Measurements from ENCODE around the gene GOLGA6B. TPM values are rescaled to one million over a fixed set of nuclear protein-coding genes. Genes with fewer than 3 reads are reported as not detected.
A peak's percentile ranks its signal among the peaks of the same experiment; 100 is the strongest.
"Not testable (repeated sequence)": the region's sequence is repeated elsewhere in the genome, so short reads cannot be mapped to it uniquely, and the experiment has no call there.

The GOLGA6B gene
- total RNA-seq, 1 experiment from 2014 or later: not detected

DNA sequence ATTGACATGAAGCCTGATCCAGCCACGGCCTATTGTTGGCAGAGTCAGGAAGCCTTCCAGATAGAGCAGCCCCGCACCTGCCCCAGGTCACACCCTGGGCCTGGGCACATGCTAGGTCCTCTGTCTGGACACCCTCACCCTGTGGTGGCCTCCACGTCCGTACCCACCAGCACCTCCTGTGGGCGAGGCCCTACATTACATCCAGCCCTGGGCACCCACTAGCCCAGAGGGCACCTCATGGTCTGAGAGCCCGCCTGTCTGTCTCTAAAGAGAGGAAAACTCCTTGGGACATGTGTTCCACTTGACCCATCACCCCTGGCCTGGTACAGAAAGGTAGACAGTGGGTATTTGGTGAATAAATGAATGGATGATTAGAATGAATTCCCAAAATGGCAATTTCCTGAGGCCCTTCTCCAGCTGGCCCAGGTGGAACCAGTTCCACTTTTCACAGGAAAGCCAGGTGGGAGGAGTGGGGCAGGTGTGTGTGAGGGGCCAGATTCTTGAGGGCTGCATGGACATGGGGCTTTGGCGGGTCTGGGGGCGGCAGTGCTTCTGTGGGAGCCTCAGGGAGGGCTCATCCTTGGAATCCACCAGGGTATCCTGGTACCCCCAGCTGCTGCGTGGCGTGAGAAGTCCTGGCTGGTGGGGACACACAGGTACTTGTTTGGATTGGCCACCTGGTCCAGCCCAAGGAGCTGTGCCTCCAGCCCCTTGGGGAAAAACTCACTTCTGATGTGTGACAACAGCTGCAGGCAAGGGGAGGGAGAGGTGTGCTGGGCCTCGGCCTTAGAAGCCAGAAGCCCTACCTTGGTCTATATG lies 26.0 kb upstream of the GOLGA6B start:
- DNase-seq (ENCODE audit: low spot score); intact Hi-C loops (cut with micrococcal nuclease; ENCODE audit: unreplicated experiment); H3K27ac ChIP-seq (ENCODE audit: low read depth, low read length, poor library complexity, severe bottlenecking); H3K36me3 ChIP-seq (ENCODE audit: insufficient read depth, low read length, poor library complexity, severe bottlenecking); BruUV-seq (replicated peaks); H3K4me3 ChIP-seq (ENCODE audit: low read depth, low read length, poor library complexity, severe bottlenecking); CTCF ChIA-PET; POLR2A ChIA-PET (ENCODE audit: low non-redundant PET); H3K9me3 ChIP-seq (ENCODE audit: low read depth, low read length, poor library complexity, severe bottlenecking); H3K27me3 ChIP-seq (replicated peaks; ENCODE audit: insufficient read depth, low read depth, low read length, poor library complexity); H3K4me1 ChIP-seq (ENCODE audit: insufficient read depth, low read length, poor library complexity, severe bottlenecking): not testable (repeated sequence)
- TF ChIP-seq, protein P1, sequence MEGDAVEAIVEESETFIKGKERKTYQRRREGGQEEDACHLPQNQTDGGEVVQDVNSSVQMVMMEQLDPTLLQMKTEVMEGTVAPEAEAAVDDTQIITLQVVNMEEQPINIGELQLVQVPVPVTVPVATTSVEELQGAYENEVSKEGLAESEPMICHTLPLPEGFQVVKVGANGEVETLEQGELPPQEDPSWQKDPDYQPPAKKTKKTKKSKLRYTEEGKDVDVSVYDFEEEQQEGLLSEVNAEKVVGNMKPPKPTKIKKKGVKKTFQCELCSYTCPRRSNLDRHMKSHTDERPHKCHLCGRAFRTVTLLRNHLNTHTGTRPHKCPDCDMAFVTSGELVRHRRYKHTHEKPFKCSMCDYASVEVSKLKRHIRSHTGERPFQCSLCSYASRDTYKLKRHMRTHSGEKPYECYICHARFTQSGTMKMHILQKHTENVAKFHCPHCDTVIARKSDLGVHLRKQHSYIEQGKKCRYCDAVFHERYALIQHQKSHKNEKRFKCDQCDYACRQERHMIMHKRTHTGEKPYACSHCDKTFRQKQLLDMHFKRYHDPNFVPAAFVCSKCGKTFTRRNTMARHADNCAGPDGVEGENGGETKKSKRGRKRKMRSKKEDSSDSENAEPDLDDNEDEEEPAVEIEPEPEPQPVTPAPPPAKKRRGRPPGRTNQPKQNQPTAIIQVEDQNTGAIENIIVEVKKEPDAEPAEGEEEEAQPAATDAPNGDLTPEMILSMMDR (conservative IDR thresholded peaks at IDR 0.05; ENCODE audit: low read depth, low read length): peak; percentile 37; the same call in 1 of the 2 replicates

- H3K4me3 ChIP-seq (ENCODE audit: low read depth, low read length, poor library complexity, severe bottlenecking); DNase-seq (ENCODE audit: low spot score); H3K27me3 ChIP-seq (replicated peaks; ENCODE audit: insufficient read depth, low read depth, low read length, poor library complexity); intact Hi-C loops (cut with micrococcal nuclease; ENCODE audit: unreplicated experiment); H3K36me3 ChIP-seq (ENCODE audit: insufficient read depth, low read length, poor library complexity, severe bottlenecking); H3K4me1 ChIP-seq (ENCODE audit: insufficient read depth, low read length, poor library complexity, severe bottlenecking); CTCF ChIA-PET; H3K9me3 ChIP-seq (ENCODE audit: low read depth, low read length, poor library complexity, severe bottlenecking); BruUV-seq (replicated peaks); H3K27ac ChIP-seq (ENCODE audit: low read depth, low read length, poor library complexity, severe bottlenecking); POLR2A ChIA-PET (ENCODE audit: low non-redundant PET): not testable (repeated sequence)
Observed at GRCh38 chr15:72629068-72629570, 25.4 kb upstream of the GOLGA6B start.

DNA sequence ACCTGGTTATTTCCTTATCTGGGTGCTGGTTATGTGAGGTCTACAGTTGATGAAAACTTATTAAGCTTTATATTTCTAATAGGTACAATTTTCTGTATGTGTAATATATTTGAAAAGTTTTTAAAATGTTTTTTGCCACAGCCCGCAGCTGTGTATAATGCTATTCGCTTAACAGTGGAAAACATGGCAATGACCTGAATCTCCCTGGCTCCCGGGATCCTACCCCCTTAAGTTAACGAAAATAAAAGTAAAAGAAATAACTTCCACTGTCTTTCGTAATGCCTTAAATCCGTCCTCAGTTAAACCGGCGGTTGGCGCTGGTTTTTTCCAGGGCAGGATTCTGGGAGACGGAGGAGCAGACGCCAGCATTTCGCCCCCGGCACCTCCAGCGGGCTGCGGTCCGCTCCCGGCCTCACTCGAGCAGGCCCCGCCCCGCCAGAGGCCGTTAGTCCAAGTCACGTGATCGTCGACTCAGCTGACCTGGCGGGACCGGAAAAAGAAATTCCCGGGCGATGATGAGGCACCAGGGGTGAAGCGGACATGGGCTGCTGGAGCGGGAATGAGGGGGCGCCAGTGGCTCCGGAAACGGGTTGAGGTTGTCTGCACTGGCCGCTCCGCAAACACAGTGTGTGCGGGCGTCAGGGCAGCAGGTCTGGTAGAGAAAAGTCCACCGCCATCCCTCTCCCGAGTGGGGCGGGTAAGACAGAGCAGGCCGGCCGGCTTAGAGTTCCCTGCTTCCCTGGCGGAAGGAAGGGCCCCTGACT lies 17.8 kb upstream of the GOLGA6B start:
- H3K4me1 ChIP-seq (ENCODE audit: insufficient read depth, low read length, poor library complexity, severe bottlenecking); POLR2A ChIA-PET (ENCODE audit: low non-redundant PET); H3K36me3 ChIP-seq (ENCODE audit: insufficient read depth, low read length, poor library complexity, severe bottlenecking); intact Hi-C loops (cut with micrococcal nuclease; ENCODE audit: unreplicated experiment); H3K27ac ChIP-seq (ENCODE audit: low read depth, low read length, poor library complexity, severe bottlenecking); CTCF ChIA-PET; H3K27me3 ChIP-seq (replicated peaks; ENCODE audit: insufficient read depth, low read depth, low read length, poor library complexity); H3K9me3 ChIP-seq (ENCODE audit: low read depth, low read length, poor library complexity, severe bottlenecking): not testable (repeated sequence)
- TSS peak; percentile 99 for BruUV-seq (replicated peaks)
- peak overlapping the region; percentile 35 for H3K4me3 ChIP-seq (ENCODE audit: low read depth, low read length, poor library complexity, severe bottlenecking)
- DNase-seq (ENCODE audit: low spot score): peak; percentile 93

- H3K27me3 ChIP-seq (replicated peaks; ENCODE audit: insufficient read depth, low read depth, low read length, poor library complexity); H3K36me3 ChIP-seq (ENCODE audit: insufficient read depth, low read length, poor library complexity, severe bottlenecking); H3K4me3 ChIP-seq (ENCODE audit: low read depth, low read length, poor library complexity, severe bottlenecking); CTCF ChIA-PET; H3K9me3 ChIP-seq (ENCODE audit: low read depth, low read length, poor library complexity, severe bottlenecking); intact Hi-C loops (cut with micrococcal nuclease; ENCODE audit: unreplicated experiment); BruUV-seq (replicated peaks); H3K27ac ChIP-seq (ENCODE audit: low read depth, low read length, poor library complexity, severe bottlenecking); DNase-seq (ENCODE audit: low spot score); POLR2A ChIA-PET (ENCODE audit: low non-redundant PET); H3K4me1 ChIP-seq (ENCODE audit: insufficient read depth, low read length, poor library complexity, severe bottlenecking): not testable (repeated sequence)
Observed at GRCh38 chr15:72639759-72640483, 14.6 kb upstream of the GOLGA6B start.

GRCh38 chr15:72642271-72642670 lies 12.2 kb upstream of the GOLGA6B start:
- CTCF ChIA-PET; H3K9me3 ChIP-seq (ENCODE audit: low read depth, low read length, poor library complexity, severe bottlenecking); DNase-seq (ENCODE audit: low spot score); H3K4me3 ChIP-seq (ENCODE audit: low read depth, low read length, poor library complexity, severe bottlenecking); BruUV-seq (replicated peaks); intact Hi-C loops (cut with micrococcal nuclease; ENCODE audit: unreplicated experiment); H3K4me1 ChIP-seq (ENCODE audit: insufficient read depth, low read length, poor library complexity, severe bottlenecking); H3K27me3 ChIP-seq (replicated peaks; ENCODE audit: insufficient read depth, low read depth, low read length, poor library complexity); H3K27ac ChIP-seq (ENCODE audit: low read depth, low read length, poor library complexity, severe bottlenecking); H3K36me3 ChIP-seq (ENCODE audit: insufficient read depth, low read length, poor library complexity, severe bottlenecking); POLR2A ChIA-PET (ENCODE audit: low non-redundant PET): not testable (repeated sequence)

GRCh38 chr15:72648631-72649253 lies 5.8 kb upstream of the GOLGA6B start:
- POLR2A ChIA-PET (ENCODE audit: low non-redundant PET); CTCF ChIA-PET; H3K4me1 ChIP-seq (ENCODE audit: insufficient read depth, low read length, poor library complexity, severe bottlenecking); DNase-seq (ENCODE audit: low spot score); H3K9me3 ChIP-seq (ENCODE audit: low read depth, low read length, poor library complexity, severe bottlenecking); intact Hi-C loops (cut with micrococcal nuclease; ENCODE audit: unreplicated experiment); H3K27ac ChIP-seq (ENCODE audit: low read depth, low read length, poor library complexity, severe bottlenecking); BruUV-seq (replicated peaks); H3K27me3 ChIP-seq (replicated peaks; ENCODE audit: insufficient read depth, low read depth, low read length, poor library complexity); H3K36me3 ChIP-seq (ENCODE audit: insufficient read depth, low read length, poor library complexity, severe bottlenecking); H3K4me3 ChIP-seq (ENCODE audit: low read depth, low read length, poor library complexity, severe bottlenecking): not testable (repeated sequence)

Data from A673 (cell line).